ENCODE measurements around the gene MOCS3. TPM values are rescaled to one million over a fixed set of nuclear protein-coding genes. Genes with fewer than 3 reads are reported as not detected.
"Not testable (repeated sequence)": the region's sequence is repeated elsewhere in the genome, so short reads cannot be mapped to it uniquely, and the experiment has no call there.

MOCS3 gene
- total and polyA plus RNA-seq, 9 donors, result 3.0 to 5.6 (median 4.2) TPM

- Histone ChIP-seq H3K9me3 (no peaks in the 10 kb centered on the region), H3K27me3 (no peaks in the 10 kb centered on the region), H3K27ac (no peak overlapping the region), H3K4me3 (no peak overlapping the region), H3K4me1 (ENCODE audit: insufficient read depth) (no peaks in the 10 kb centered on the region), H3K36me3 (no peaks in the 10 kb centered on the region)
- DNase-seq, result no peak
- WGBS, 3 donors, result 86 to 89% (median 87%) methylated on average over 10 of the region's 10 CpGs
- intact Hi-C loops (cut with DNase I), result no loop called here
- no peak for TF ChIP-seq EP300 (IDR thresholded peaks at IDR 0.05)
- TF ChIP-seq, protein P1, sequence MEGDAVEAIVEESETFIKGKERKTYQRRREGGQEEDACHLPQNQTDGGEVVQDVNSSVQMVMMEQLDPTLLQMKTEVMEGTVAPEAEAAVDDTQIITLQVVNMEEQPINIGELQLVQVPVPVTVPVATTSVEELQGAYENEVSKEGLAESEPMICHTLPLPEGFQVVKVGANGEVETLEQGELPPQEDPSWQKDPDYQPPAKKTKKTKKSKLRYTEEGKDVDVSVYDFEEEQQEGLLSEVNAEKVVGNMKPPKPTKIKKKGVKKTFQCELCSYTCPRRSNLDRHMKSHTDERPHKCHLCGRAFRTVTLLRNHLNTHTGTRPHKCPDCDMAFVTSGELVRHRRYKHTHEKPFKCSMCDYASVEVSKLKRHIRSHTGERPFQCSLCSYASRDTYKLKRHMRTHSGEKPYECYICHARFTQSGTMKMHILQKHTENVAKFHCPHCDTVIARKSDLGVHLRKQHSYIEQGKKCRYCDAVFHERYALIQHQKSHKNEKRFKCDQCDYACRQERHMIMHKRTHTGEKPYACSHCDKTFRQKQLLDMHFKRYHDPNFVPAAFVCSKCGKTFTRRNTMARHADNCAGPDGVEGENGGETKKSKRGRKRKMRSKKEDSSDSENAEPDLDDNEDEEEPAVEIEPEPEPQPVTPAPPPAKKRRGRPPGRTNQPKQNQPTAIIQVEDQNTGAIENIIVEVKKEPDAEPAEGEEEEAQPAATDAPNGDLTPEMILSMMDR (IDR thresholded peaks at IDR 0.05), result no peak
Measured at GRCh38 chr20:50975701-50976330, 17.2 kb downstream of the MOCS3 start.

- Histone ChIP-seq H3K4me3 (no peak overlapping the region), H3K36me3 (no peaks in the 10 kb centered on the region), H3K9me3 (no peaks in the 10 kb centered on the region), H3K27me3 (no peaks in the 10 kb centered on the region), H3K27ac (no peak overlapping the region), H3K4me1 (ENCODE audit: insufficient read depth) (peaks cover 2% of the 10 kb centered on the region)
- intact Hi-C loops (cut with DNase I), result no loop called here
- TF ChIP-seq POLR2A (IDR thresholded peaks at IDR 0.05) (no peak), EP300 (IDR thresholded peaks at IDR 0.05) (no peak)
- TF ChIP-seq, protein P1 (IDR thresholded peaks at IDR 0.05), result no peak
- 35 to 51% (median 39%) methylated on average over 20 of the region's 20 CpGs for WGBS, 3 donors
- no peak for DNase-seq
Measured at GRCh38 chr20:50977066-50978021, 18.7 kb downstream of the MOCS3 start.

- H3K36me3 ChIP-seq; H3K27ac ChIP-seq; DNase-seq; H3K27me3 ChIP-seq; H3K9me3 ChIP-seq; H3K4me3 ChIP-seq; H3K4me1 ChIP-seq (ENCODE audit: insufficient read depth); intact Hi-C loops (cut with DNase I): not testable (repeated sequence)
- WGBS, 3 donors, result 87 to 89% (median 88%) methylated on average over 4 of the region's 4 CpGs
Measured at GRCh38 chr20:50978533-50978932, 19.9 kb downstream of the MOCS3 start.

GRCh38 chr20:50980071-50980681 is 21.6 kb downstream of the MOCS3 start:
- Histone ChIP-seq H3K4me1 (ENCODE audit: insufficient read depth) (peaks cover 2% of the 10 kb centered on the region), H3K36me3 (no peaks in the 10 kb centered on the region), H3K9me3 (no peaks in the 10 kb centered on the region), H3K27ac (no peak overlapping the region), H3K4me3 (no peak overlapping the region), H3K27me3 (no peaks in the 10 kb centered on the region)
- intact Hi-C loops (cut with DNase I), result loop anchor here in 3 of 4 donors (10.0 kb wide), 1 partner anchor 615 kb away; no protein-coding TSS in a partner anchor
- no peak for DNase-seq
- WGBS, 3 donors, result 37 to 47% (median 45%) methylated on average over 8 of the region's 8 CpGs
- TF ChIP-seq EP300 (IDR thresholded peaks at IDR 0.05) (no peak), POLR2A (IDR thresholded peaks at IDR 0.05) (no peak)
- TF ChIP-seq, protein P1 (IDR thresholded peaks at IDR 0.05), result no peak

Measured in ovary (tissue), 9 donors.